Kidney (tissue), 14 donors: ENCODE measurements around the gene CABCOCO1. TPM values are rescaled to one million over a fixed set of nuclear protein-coding genes. Genes with fewer than 3 reads are reported as not detected.

Experiments used
- DNase-seq, 5 donors: peaks; one replicate each; pipeline ENCODE4 v3.0.0-alpha.2; 2013 to 2020
- FAIRE-seq: peaks from 2 replicates; lab custom pipeline; 2012; peaks lifted over from hg19 to GRCh38; lab: Jason Lieb, UNC
- H3K27ac ChIP-seq, 2 donors: one replicate each; pipeline ENCODE4 v1.7.0; 2013; ENCODE audit warnings: low read depth in 2 of 2, low read length in 2 of 2, inconsistent platforms in 1 of 2
- H3K27me3 ChIP-seq: one replicate; pipeline ENCODE4 v1.7.1; 2013; ENCODE audit warnings: low read length, inconsistent platforms; ENCODE audit not compliant: control insufficient read depth, insufficient read depth
- H3K36me3 ChIP-seq, 3 donors: one replicate each; pipeline versions ENCODE4 v1.7.0 to v1.7.1; 2013; ENCODE audit warnings: low read length in 3 of 3, control low read depth in 1 of 3, inconsistent platforms in 1 of 3; ENCODE audit not compliant: insufficient read depth in 3 of 3, control insufficient read depth in 2 of 3
- H3K4me1 ChIP-seq, 3 donors: one replicate each; pipeline versions ENCODE4 v1.7.0 to v1.7.1; 2013; ENCODE audit warnings: low read length in 3 of 3, inconsistent platforms in 1 of 3, low read depth in 1 of 3; ENCODE audit not compliant: control insufficient read depth in 2 of 3, insufficient read depth in 2 of 3
- H3K4me3 ChIP-seq, 3 donors: one replicate each; pipeline versions ENCODE4 v1.7.0 to v1.8.1; 2013; ENCODE audit warnings: low read length in 3 of 3, control low read depth in 1 of 3, inconsistent platforms in 1 of 3
- H3K9ac ChIP-seq, 3 donors: one replicate each; pipeline versions ENCODE4 v1.7.0 to v1.7.1; 2013; ENCODE audit warnings: low read length in 3 of 3, control low read depth in 1 of 3, inconsistent platforms in 1 of 3
- H3K9me3 ChIP-seq, 3 donors: one replicate each; pipeline versions ENCODE4 v1.7.0 to v1.7.1; 2013; ENCODE audit warnings: low read length in 3 of 3, control low read depth in 1 of 3, inconsistent platforms in 1 of 3; ENCODE audit not compliant: control insufficient read depth in 2 of 3, insufficient read depth in 1 of 3
- intact Hi-C: fragments of 100-400 bp; cut with DNase I; formaldehyde crosslinking; loops from one replicate; pipeline ENCODE4 v1.11.1; 2022
- polyA plus RNA-seq: library from polyadenylated mRNA; stranded (reverse); fragments of 350-450 nt; fragmentation: Illumina TruSeq; extraction: RNeasy Lipid Tissue Mini Kit (QIAGEN cat#74804); gene quantifications from one replicate; pipeline ENCODE4 v1.2.3, GENCODE V29; 2014; ENCODE audit warnings: low read depth, low replicate concordance; ENCODE audit not compliant: insufficient read depth
- total RNA-seq: library from RNA; stranded (reverse); fragmentation: NEBNext Ultra II Directional; extraction: Animal tissue kit (Norgen Biotek cat#: 25700); gene quantifications from one replicate; pipeline ENCODE4 v1.2.1, GENCODE V29; 2021
- TF ChIP-seq, protein P1 (sequence below): IDR thresholded peaks from 3 replicates; pipeline ENCODE4 v1.5.1; 2012; ENCODE audit warnings: mild to moderate bottlenecking, moderate library complexity, borderline replicate concordance; ENCODE audit not compliant: insufficient read depth; ENCODE audit errors: extremely low read depth
- donor health status: control.
- donor health status: control.
- donor health status: control.
- donor health status: control.
- donor health status: control.
- donor health status: DM: yes; HTN: yes; CAD: no.
- donor health status: Normal renal cell carcinoma (clear cell type).

Gene CABCOCO1
- total and polyA plus RNA-seq, 2 donors from 2014 or later: 1.5 to 2.3 TPM

DNA sequence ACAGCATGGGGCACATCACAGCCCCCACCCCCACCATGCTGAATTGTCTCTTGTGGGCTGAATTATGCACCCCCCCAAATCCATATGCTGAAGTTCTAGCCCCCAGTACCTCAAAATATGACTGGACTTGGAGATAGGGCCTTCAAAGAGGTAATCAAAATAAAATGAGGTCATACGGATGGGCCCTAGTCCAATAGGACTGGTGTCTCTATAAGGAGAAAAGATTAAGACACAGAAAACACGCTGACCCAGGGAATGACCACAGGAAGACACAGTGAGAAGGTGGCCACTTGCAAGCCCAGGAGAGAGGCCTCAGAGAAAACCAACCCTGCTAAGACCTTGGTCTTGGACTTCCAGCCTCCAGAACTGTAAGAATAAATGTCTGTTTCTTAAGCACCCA lies 132.4 kb downstream of the CABCOCO1 start:
- no peak overlapping the region for H3K27ac ChIP-seq
- peaks cover 0 to 14% (median 5%) of the 10 kb centered on the region in 3 donors for H3K4me1 ChIP-seq
- H3K9me3 ChIP-seq: no peaks in the 10 kb centered on the region
- no peaks in the 10 kb centered on the region for H3K27me3 ChIP-seq
- no peak overlapping the region for H3K9ac ChIP-seq
- no peaks in the 10 kb centered on the region for H3K36me3 ChIP-seq
- intact Hi-C loops: no loop called here
- no peak overlapping the region for H3K4me3 ChIP-seq
- TF ChIP-seq, protein P1, sequence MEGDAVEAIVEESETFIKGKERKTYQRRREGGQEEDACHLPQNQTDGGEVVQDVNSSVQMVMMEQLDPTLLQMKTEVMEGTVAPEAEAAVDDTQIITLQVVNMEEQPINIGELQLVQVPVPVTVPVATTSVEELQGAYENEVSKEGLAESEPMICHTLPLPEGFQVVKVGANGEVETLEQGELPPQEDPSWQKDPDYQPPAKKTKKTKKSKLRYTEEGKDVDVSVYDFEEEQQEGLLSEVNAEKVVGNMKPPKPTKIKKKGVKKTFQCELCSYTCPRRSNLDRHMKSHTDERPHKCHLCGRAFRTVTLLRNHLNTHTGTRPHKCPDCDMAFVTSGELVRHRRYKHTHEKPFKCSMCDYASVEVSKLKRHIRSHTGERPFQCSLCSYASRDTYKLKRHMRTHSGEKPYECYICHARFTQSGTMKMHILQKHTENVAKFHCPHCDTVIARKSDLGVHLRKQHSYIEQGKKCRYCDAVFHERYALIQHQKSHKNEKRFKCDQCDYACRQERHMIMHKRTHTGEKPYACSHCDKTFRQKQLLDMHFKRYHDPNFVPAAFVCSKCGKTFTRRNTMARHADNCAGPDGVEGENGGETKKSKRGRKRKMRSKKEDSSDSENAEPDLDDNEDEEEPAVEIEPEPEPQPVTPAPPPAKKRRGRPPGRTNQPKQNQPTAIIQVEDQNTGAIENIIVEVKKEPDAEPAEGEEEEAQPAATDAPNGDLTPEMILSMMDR: no peak
- FAIRE-seq (no peak), DNase-seq (no peak)

DNA sequence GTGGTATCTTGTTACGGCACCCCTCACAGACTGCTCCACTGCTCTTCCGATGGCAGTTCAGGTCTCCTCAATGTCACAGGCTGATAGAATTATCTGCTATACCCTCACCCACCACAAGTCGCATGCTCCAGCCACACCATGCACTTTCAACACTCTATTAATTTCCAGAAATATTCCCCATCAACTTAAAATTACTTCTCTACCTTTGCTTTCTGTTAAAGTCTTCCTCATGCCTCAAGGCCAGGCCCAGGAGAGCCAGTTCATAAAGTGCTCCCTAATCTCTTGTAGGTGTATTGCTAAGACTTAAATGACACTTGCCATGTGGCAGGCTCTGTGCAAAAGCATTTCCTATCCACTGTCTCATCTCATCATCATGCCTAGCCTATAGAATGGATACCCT lies 132.8 kb downstream of the CABCOCO1 start:
- no peak overlapping the region for H3K9ac ChIP-seq
- FAIRE-seq (no peak), DNase-seq (no peak)
- no peak overlapping the region for H3K27ac ChIP-seq
- intact Hi-C loops: no loop called here
- H3K4me3 ChIP-seq: no peak overlapping the region
- no peaks in the 10 kb centered on the region for H3K27me3 ChIP-seq
- H3K9me3 ChIP-seq: no peaks in the 10 kb centered on the region
- no peaks in the 10 kb centered on the region for H3K36me3 ChIP-seq
- H3K4me1 ChIP-seq: peaks cover 0 to 14% (median 5%) of the 10 kb centered on the region in 3 donors
- TF ChIP-seq, protein P1: no peak

DNA sequence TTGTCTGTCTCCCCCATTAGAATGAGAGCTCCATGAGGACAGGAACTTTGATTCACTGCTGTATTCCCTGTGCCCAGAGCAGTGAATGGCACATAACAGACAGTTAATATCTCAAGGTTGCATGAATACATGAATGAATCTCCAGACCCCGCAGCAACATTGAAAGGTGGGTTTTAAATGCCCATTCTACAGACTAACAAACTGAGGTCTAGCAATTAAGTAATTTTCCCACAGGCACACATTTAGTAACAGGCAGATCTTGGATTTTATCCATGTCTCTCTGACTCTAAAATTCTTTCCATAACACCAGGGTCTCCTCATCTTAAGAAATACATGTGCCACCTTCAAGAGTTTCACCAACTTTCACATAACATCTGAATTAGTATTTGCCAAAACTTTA lies 134.1 kb downstream of the CABCOCO1 start:
- Histone ChIP-seq H3K4me1 (peaks cover 0 to 5% (median 2%) of the 10 kb centered on the region in 3 donors), H3K27me3 (no peaks in the 10 kb centered on the region), H3K27ac (no peak overlapping the region), H3K4me3 (no peak overlapping the region), H3K36me3 (no peaks in the 10 kb centered on the region), H3K9ac (no peak overlapping the region), H3K9me3 (no peaks in the 10 kb centered on the region)
- intact Hi-C loops: no loop called here
- TF ChIP-seq, protein P1: no peak
- FAIRE-seq (no peak), DNase-seq (no peak)
